Urinary bladder (tissue), 4 donors: ENCODE data around the gene MYRFL. TPM values are rescaled to one million over a fixed set of nuclear protein-coding genes. Genes with fewer than 3 reads are reported as not detected.

Source experiments
- DNase-seq: peaks from one replicate; pipeline ENCODE4 v3.0.0-alpha.2; 2015; ENCODE audit errors: extremely low spot score
- H3K27ac ChIP-seq: one replicate; pipeline ENCODE4 v1.5.1; 2013; ENCODE audit warnings: low read depth, mild to moderate bottlenecking, moderate library complexity
- H3K36me3 ChIP-seq: one replicate; pipeline ENCODE4 v1.6.1; 2013; ENCODE audit warnings: mild to moderate bottlenecking, moderate library complexity; ENCODE audit not compliant: insufficient read depth
- H3K4me1 ChIP-seq: one replicate; pipeline ENCODE4 v1.6.1; 2013; ENCODE audit warnings: mild to moderate bottlenecking, moderate library complexity; ENCODE audit not compliant: insufficient read depth
- H3K4me3 ChIP-seq: one replicate; pipeline ENCODE4 v1.5.1; 2013; ENCODE audit warnings: low read depth, low read length
- WGBS: extraction: QIAGEN DNeasy Blood & Tissue Kit; methylation state at CpG from one replicate; pipeline ENCODE4 v1.1.7; 2013; 5-methylcytosine and 5-hydroxymethylcytosine counted together
- polyA plus RNA-seq: library from polyadenylated mRNA; stranded (reverse); fragments of 200-250 nt; gene quantifications from one replicate; pipeline ENCODE4 v1.2.3, GENCODE V29; 2013
- total RNA-seq: library from RNA; depleted of rRNA; stranded (reverse); fragments of >200 nt; gene quantifications from one replicate; pipeline ENCODE4 v1.2.3, GENCODE V29; 2014
- donor health status: healthy with polysubstance abuse.
- donor health status: healthy.

MYRFL gene
- total and polyA plus RNA-seq, 2 donors, result 0.85 TPM; not detected in 1

GRCh38 chr12:69935651-69936100 is 110.6 kb downstream of the MYRFL start:
- DNase-seq, result no peak
- no peak overlapping the region for H3K4me3 ChIP-seq
- H3K36me3 ChIP-seq, result no peaks in the 10 kb centered on the region
- no peak overlapping the region for H3K27ac ChIP-seq
- WGBS, result 55% methylated on average over 5 of the region's 5 CpGs
- H3K4me1 ChIP-seq, result peaks cover 4% of the 10 kb centered on the region

GRCh38 chr12:69936214-69936731 is 111.2 kb downstream of the MYRFL start:
- 62% methylated on average over 5 of the region's 5 CpGs for WGBS
- peaks cover 4% of the 10 kb centered on the region for H3K4me1 ChIP-seq
- H3K27ac ChIP-seq, result no peak overlapping the region
- H3K36me3 ChIP-seq, result no peaks in the 10 kb centered on the region
- no peak overlapping the region for H3K4me3 ChIP-seq
- peak; percentile 20 for DNase-seq

- H3K4me3 ChIP-seq, result no peak overlapping the region
- no peak overlapping the region for H3K27ac ChIP-seq
- DNase-seq, result no peak
- H3K36me3 ChIP-seq, result no peaks in the 10 kb centered on the region
- 66% methylated on average over 2 of the region's 2 CpGs for WGBS
- H3K4me1 ChIP-seq, result peaks cover 4% of the 10 kb centered on the region
Observed at GRCh38 chr12:69936766-69937165, 111.7 kb downstream of the MYRFL start.

- no peaks in the 10 kb centered on the region for H3K4me1 ChIP-seq
- no peak overlapping the region for H3K4me3 ChIP-seq
- no peaks in the 10 kb centered on the region for H3K36me3 ChIP-seq
- no peak overlapping the region for H3K27ac ChIP-seq
- DNase-seq, result no peak
Observed at GRCh38 chr12:69947123-69947522, 122.1 kb downstream of the MYRFL start.

GRCh38 chr12:69947897-69948296 is 122.9 kb downstream of the MYRFL start:
- no peaks in the 10 kb centered on the region for H3K36me3 ChIP-seq
- WGBS, result 34% methylated on average over 1 of the region's 1 CpG
- no peak overlapping the region for H3K27ac ChIP-seq
- H3K4me3 ChIP-seq, result no peak overlapping the region
- no peaks in the 10 kb centered on the region for H3K4me1 ChIP-seq
- DNase-seq, result no peak

GRCh38 chr12:69948851-69949250 is 123.8 kb downstream of the MYRFL start:
- H3K4me3 ChIP-seq, result no peak overlapping the region
- H3K36me3 ChIP-seq, result no peaks in the 10 kb centered on the region
- H3K4me1 ChIP-seq, result no peaks in the 10 kb centered on the region
- H3K27ac ChIP-seq, result no peak overlapping the region
- DNase-seq, result no peak

GRCh38 chr12:69949311-69950002 is 124.4 kb downstream of the MYRFL start:
- H3K4me3 ChIP-seq, result no peak overlapping the region
- no peak for DNase-seq
- no peaks in the 10 kb centered on the region for H3K36me3 ChIP-seq
- H3K27ac ChIP-seq, result no peak overlapping the region
- no peaks in the 10 kb centered on the region for H3K4me1 ChIP-seq
- 95% methylated on average over 6 of the region's 6 CpGs for WGBS

- WGBS, result 96% methylated on average over 5 of the region's 5 CpGs
- H3K4me3 ChIP-seq, result no peak overlapping the region
- no peak for DNase-seq
- no peaks in the 10 kb centered on the region for H3K36me3 ChIP-seq
- no peak overlapping the region for H3K27ac ChIP-seq
- no peaks in the 10 kb centered on the region for H3K4me1 ChIP-seq
Observed at GRCh38 chr12:69951108-69951507, 126.1 kb downstream of the MYRFL start.

GRCh38 chr12:69952890-69953289 is 127.9 kb downstream of the MYRFL start:
- Histone ChIP-seq H3K27ac (no peak overlapping the region), H3K4me1 (no peaks in the 10 kb centered on the region), H3K36me3 (no peaks in the 10 kb centered on the region), H3K4me3 (no peak overlapping the region)
- 78% methylated on average over 2 of the region's 2 CpGs for WGBS
- DNase-seq, result no peak

- H3K4me1 ChIP-seq, result no peaks in the 10 kb centered on the region
- no peaks in the 10 kb centered on the region for H3K36me3 ChIP-seq
- DNase-seq, result no peak
- no peak overlapping the region for H3K4me3 ChIP-seq
- no peak overlapping the region for H3K27ac ChIP-seq
Observed at GRCh38 chr12:69961246-69961645, 136.2 kb downstream of the MYRFL start.

GRCh38 chr12:69966409-69966808 is 141.4 kb downstream of the MYRFL start:
- no peak for DNase-seq

GRCh38 chr12:69966839-69967238 is 141.8 kb downstream of the MYRFL start:
- Histone ChIP-seq H3K27ac (no peak overlapping the region), H3K4me1 (no peaks in the 10 kb centered on the region), H3K36me3 (no peaks in the 10 kb centered on the region), H3K4me3 (no peak overlapping the region)
- WGBS, result 74% methylated on average over 3 of the region's 3 CpGs
- no peak for DNase-seq

More at GRCh38 chr12:69966409-69966808, 141.4 kb downstream of the MYRFL start:
- WGBS, result 44% methylated on average over 1 of the region's 1 CpG
- Histone ChIP-seq H3K4me1 (no peaks in the 10 kb centered on the region), H3K27ac (no peak overlapping the region), H3K36me3 (no peaks in the 10 kb centered on the region), H3K4me3 (no peak overlapping the region)

- no peaks in the 10 kb centered on the region for H3K4me1 ChIP-seq
- no peak overlapping the region for H3K4me3 ChIP-seq
- 86% methylated on average over 3 of the region's 3 CpGs for WGBS
- DNase-seq, result no peak
- H3K36me3 ChIP-seq, result no peaks in the 10 kb centered on the region
- H3K27ac ChIP-seq, result no peak overlapping the region
Observed at GRCh38 chr12:69969011-69969410, 144.0 kb downstream of the MYRFL start.

- WGBS, result 86% methylated on average over 7 of the region's 7 CpGs
- DNase-seq, result no peak
- no peak overlapping the region for H3K4me3 ChIP-seq
- H3K4me1 ChIP-seq, result no peaks in the 10 kb centered on the region
- H3K27ac ChIP-seq, result no peak overlapping the region
- no peaks in the 10 kb centered on the region for H3K36me3 ChIP-seq
Observed at GRCh38 chr12:69972136-69972535, 147.1 kb downstream of the MYRFL start.
